Iris pigment epithelial cell (primary cell): ENCODE data around the gene SLC35A4.
A peak's percentile ranks its signal among the peaks of the same experiment; 100 is the strongest.

Source experiments
- DNase-seq: peaks from one replicate; pipeline ENCODE4 v3.0.0-alpha.2; 2011; ENCODE audit warnings: low read depth

SLC35A4 gene

GRCh38 chr5:140564196-140565023 lies at the start of gene SLC35A4, which contains the start of gene APBB3:
Gene SLC35A4, plus strand, starts transcription at chr5:140564828. Its CDS starts 2,342 bp downstream, at chr5:140567170.
Gene APBB3, minus strand, starts transcription at chr5:140564598. Its CDS starts 353 bp downstream, at chr5:140564245.
- DNase-seq: peak; percentile 100

GRCh38 chr5:140524003-140524402 lies 40.6 kb upstream of the SLC35A4 start:
- DNase-seq: no peak

- no peak for DNase-seq
These were observed 24.4 kb upstream of the SLC35A4 start for GRCh38 chr5:140540227-140540626.

- DNase-seq: no peak
These were observed 21.7 kb upstream of the SLC35A4 start for GRCh38 chr5:140542972-140543371.

- no peak for DNase-seq
These were observed 19.6 kb upstream of the SLC35A4 start for GRCh38 chr5:140544986-140545385.

GRCh38 chr5:140545606-140546005 lies 19.0 kb upstream of the SLC35A4 start:
- DNase-seq: no peak

GRCh38 chr5:140546851-140547507 lies 17.6 kb upstream of the SLC35A4 start:
- DNase-seq: no peak

- peak; percentile 95 for DNase-seq
These were observed 16.9 kb upstream of the SLC35A4 start, which contains the start of gene EIF4EBP3 for GRCh38 chr5:140547508-140548299. Gene EIF4EBP3, plus strand, starts transcription at chr5:140547662. Its CDS starts 76 bp downstream, at chr5:140547738.

GRCh38 chr5:140548300-140548688 lies 16.3 kb upstream of the SLC35A4 start:
- DNase-seq: no peak

GRCh38 chr5:140548791-140549190 lies 15.8 kb upstream of the SLC35A4 start:
- no peak for DNase-seq

GRCh38 chr5:140549237-140550144 lies 15.1 kb upstream of the SLC35A4 start:
- DNase-seq: peak; percentile 49

GRCh38 chr5:140550147-140551079 lies 14.2 kb upstream of the SLC35A4 start:
- no peak for DNase-seq

- no peak for DNase-seq
These were observed 12.8 kb upstream of the SLC35A4 start for GRCh38 chr5:140551872-140552271.

- no peak for DNase-seq
These were observed 11.0 kb upstream of the SLC35A4 start for GRCh38 chr5:140553657-140554056.

GRCh38 chr5:140554454-140554853 lies 10.2 kb upstream of the SLC35A4 start:
- DNase-seq: peak; percentile 86

GRCh38 chr5:140555747-140556312 lies 8.8 kb upstream of the SLC35A4 start:
- DNase-seq: no peak

- no peak for DNase-seq
These were observed 8.2 kb upstream of the SLC35A4 start for GRCh38 chr5:140556438-140556837.

- DNase-seq: peak; percentile 92
These were observed 7.4 kb upstream of the SLC35A4 start, which contains the start of gene SRA1 for GRCh38 chr5:140557136-140557805. Gene SRA1, minus strand, starts transcription at chr5:140557473. Its CDS starts 21 bp downstream, at chr5:140557452.

GRCh38 chr5:140557965-140558364 lies 6.7 kb upstream of the SLC35A4 start:
- no peak for DNase-seq
